Left renal cortex interstitium (tissue), 4 donors: ENCODE data around the gene VPS18. TPM values are rescaled to one million over a fixed set of nuclear protein-coding genes. Genes with fewer than 3 reads are reported as not detected.

Source experiments
- DNase-seq, 4 donors: peaks; one replicate each; pipeline ENCODE4 v3.0.0-alpha.2; 2013; ENCODE audit warnings: low read depth in 4 of 4, low spot score in 2 of 4, missing footprints in 1 of 4
- polyA plus RNA-seq, 4 donors: library from polyadenylated mRNA; unstranded; fragments of 120-200 nt; gene quantifications; one replicate each; pipeline ENCODE4 v1.2.1, GENCODE V29; 2013; ENCODE audit not compliant: insufficient read length in 4 of 4

VPS18 gene
- polyA plus RNA-seq, 4 donors = 16.8 to 19.9 (median 18.7) TPM

DNA sequence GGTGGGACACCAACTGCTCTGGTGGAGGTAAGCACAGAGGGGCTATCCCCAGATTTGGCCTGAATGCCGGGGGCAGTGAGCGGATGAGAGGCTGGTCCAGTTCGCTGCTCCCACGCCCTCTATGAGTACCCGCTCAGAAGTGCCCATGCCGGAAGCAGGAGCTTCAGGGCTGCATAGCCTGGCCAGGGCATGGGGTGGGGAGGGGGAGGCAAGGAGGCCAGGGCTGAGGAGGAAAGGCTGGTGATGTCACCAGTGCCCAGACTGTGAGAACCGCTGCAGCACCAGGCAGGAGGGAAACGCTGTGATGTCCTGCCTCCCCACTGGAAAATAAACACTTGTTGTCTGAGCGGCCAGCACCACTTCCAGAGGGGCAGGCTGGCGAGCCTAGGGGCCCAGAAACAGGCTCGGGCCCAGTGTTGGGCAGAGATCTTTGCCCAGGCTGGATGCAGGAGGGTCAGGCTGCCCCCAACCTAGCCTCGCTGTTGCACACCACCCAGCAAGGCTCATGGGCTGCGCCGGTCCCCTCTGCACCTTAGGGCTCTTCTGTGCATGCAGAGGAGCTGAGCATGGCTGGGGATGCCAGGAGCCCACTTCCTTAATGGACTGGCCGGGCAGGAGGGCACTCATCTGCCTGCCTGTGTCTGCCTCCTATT lies 24.0 kb downstream of the VPS18 start:
- no peak for DNase-seq

DNA sequence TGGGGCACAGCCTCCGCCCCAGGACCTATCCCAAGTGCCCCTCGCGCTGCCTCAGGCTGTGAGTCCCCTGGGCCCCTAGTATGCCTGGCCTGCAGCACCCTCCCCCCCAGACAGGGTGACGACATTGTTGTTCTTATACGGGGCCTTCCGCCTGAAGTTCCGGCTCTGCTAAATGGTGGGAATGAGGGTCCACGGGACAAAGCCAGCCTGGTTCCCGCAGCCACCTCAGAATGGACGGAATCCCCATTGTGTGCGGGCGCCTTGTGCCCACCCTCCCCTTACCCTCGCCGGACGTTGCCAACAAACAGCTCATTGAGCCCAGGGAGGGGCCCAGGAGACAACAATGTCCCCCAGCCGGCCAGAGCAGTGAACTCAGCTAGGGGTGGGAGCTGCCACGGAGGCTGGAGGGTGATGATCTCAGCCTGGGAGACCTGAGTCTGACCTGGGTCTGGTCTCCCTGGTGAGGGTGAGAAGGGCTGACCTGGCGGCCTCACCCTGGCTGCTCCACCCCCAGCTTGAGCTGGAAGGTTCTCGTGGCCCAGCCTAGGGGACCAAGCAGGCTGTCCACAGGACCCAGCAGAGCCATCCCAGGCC lies 24.6 kb downstream of the VPS18 start:
- DNase-seq = no peak

DNA sequence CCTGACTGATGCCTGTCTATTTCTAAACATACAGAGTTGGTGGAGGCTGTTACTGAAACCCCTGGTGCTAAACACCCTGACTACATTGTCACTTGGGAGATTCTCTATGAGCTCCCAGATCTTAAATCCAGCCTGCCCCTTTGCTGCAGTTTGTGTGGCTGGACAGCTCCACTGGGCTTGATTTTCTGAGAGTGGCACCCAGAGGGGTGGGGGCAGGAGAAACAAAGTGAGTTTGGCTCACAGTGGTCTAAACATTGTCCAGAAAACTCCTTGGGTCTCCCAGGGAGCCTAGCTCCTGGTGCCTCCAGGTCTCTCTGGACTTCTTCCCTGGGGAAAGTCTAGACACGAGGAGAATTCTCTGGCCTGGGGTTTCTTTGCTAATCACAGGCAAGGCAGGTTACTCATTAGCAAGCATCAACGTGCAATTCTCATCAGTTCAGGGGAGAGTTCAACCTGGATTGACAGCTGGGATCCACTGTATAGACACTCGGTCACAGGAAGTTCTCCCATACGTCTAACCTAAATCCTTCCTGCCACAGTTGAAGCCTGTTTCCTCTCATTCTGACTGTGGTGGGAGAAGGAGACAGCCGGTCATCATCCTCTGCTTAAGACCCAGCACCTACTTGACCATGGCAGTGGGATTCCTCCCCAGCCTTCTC lies 27.8 kb downstream of the VPS18 start:
- no peak for DNase-seq

DNA sequence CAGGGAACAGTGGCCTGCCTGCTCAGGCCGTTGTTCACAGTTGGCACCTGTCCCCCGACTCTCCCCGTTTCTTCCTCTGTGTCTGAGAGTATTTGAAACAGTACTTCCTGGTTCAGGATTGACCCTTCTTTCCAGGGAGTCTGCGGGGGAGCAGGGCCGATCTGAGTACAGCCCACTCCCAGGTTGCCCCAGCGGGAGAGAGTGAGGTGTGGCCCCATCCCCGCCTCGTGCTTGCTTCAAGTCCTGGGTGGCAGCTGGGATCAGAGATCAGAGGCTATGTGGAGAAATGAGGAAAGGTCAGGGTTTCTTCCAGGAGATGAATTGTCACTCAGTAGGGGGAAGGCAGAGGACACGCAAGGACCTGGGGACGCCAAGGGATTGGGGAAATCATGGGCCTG lies 28.4 kb downstream of the VPS18 start:
- no peak for DNase-seq

DNA sequence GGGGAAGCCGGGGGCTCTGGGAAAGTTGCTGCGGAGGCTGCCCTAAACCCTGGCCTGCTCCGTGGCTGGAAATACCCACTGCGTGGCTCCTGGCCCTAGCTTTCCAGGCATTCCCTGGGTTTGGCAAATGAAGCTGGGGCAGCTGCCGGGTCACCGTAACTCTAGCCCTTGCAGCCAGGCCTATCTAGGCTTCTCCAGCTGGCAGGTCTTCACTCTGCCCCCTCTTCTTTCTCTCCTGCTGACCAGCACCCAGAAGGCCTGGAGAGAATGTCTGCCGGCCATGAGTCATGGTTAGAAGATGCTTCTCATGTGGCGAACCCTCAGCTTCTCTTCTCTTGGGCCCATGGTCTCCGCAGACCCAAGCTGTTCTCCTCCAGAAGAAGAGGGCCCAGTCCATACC lies 29.3 kb downstream of the VPS18 start:
- DNase-seq = no peak

DNA sequence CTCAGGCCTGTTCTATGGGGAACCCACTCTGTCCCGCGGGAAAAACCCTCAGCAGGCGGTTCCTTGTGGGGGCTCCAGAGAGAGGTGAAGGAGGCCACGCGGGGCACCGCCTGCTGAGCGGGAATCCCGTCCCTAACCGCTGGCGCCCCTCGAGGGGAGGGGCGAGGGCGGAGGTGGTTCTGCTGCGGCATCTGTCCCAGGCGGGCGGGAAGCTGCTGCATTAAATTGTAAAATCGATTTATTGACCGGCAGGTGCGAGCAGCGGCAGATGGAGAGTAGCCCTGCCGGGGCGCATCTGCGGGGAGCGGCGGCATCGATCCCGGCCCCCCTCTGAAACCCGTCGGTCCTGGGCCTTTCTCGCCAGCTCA lies 31.2 kb downstream of the VPS18 start:
- no peak for DNase-seq

DNA sequence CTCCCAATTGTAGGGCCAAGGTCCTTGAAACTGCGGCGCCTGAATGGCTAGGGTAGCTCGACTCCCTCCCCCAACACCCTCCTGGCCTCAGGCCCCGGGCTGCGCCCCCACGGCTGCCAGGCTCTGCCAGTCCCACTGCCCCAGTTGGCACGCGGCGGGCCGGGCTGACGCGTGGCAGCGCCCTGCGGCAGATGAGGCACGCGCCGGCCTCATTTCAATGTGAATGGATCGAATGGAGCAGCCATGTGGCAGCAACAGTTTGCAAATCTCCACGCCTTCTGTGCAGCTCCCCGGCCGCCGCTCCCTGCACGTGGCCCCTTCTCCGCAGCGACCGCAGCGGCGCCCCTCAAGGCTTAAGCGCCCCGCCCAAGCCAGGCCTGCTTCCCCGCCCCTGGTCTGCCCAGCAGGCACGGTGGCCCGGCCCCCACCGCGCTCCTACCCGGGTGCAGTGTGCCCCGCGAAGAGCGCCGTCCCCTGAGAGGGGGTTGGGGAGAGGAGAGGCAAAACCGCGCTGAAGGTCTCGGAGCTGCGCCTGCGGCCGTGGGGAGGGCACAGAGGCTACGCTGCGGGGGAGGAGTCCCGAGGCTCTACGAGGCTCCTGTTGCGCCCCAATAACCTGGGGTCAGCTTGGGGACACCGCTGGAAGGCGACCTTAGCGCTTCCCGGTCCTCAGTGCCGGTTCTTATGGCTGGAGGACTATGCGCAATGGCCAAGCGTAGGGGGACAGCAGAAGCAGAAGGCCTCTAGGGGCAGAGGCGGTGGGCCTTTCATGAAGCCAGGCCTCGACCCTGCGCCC lies 31.8 kb downstream of the VPS18 start:
- no peak for DNase-seq

DNA sequence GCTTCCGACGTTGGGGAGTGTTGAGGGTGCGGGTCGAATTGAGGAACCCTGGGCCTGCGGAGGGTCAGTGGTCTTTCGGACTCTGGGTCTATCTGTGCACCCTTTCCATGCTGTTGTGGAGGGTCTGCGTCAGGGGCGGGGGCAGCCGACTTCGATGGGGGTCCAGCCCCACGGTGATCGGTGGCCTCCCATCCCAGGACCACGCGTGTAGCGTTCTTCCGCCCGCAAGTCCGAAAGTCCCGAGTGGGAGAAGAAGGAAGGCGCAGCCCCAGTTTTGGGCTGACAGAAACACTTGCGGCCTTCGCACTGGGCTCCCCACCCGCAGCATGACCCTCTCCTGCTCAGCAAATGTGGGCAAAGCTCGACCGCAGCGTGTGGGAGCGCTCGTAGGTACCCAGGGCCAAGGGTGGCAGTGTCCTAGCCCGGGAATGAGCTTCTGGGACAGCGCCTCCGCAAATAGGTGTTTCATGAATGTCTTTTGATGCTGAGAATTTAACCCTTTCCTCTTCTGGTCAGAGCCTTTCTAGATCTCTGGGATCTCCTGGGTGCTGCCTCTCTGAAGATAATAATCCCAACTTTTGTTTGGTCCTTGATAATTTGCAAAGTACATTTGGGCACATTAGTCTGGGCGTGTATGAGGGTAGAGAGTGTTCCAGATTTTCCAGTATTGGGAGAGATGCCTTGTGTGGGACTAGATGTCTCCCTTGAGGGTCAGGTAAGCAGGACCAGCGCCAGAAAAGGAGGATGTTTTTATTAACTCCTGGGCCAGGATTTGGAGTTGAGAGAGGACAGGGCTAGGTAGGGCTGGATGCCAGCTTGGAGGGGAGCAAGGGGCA lies 32.6 kb downstream of the VPS18 start:
- no peak for DNase-seq

DNA sequence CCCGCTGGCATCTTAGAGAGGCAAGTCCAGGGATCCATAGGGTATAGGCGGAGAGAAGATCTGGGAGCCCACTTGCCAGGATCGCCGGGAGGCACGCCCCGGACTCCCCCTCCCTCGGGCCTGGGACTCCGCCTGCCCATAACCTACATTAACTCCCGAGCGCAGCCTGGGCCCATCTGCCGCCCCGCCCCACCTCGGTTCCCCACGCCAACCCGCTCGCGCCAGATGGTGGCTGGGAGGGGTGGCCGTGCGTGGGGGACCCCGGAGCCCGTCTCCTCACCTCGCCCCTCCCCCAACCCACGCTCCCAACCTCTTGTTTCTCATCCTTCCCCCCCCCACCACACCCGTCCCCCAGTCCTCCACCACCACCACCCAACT lies 33.2 kb downstream of the VPS18 start:
- DNase-seq = no peak

DNA sequence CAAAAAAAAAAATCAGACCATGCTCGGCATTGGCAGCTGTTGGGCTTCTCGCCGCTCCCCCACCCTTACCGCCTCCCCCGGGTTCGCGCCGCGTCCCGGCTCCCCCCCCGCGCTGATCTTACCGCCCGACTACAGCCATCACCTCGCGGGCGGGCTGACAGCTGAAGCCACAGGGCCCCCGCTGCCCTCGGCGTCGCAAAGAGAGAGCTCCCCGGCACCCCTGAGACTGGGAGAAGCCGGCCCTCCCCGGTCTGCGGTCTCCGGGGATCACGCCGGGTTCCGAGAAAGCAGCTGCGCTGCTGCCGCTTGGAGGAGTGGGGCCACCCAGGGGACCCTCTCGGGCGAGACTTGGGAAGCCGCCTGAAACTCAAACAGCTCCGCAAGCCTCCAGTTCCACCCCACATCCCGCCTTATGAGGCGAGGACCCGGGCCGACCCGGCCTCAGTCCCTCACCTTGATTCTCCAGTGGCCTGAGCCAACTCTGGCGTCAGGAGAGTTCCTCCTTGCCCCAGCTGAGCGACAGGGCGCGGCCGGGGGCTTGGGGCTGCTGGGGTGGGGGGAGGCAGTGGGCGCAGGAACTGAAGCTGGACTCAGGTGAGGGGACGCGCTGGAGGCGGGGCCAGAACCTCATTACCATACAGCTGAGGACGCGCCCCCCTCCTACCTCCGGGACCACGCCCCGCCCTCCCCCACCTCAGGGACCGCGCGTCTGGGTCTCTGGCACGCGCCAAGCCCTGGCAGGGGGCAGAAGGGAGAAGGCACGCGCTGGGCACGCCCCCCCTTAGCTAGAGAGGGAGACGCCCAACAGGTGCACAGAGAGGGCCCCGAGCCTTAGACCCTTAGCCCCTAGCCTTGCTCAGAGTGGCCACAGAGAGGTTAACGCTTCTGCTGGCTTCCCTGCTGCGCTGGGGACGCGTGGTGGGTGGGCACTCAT lies 33.9 kb downstream of the VPS18 start:
- DNase-seq = no peak

DNA sequence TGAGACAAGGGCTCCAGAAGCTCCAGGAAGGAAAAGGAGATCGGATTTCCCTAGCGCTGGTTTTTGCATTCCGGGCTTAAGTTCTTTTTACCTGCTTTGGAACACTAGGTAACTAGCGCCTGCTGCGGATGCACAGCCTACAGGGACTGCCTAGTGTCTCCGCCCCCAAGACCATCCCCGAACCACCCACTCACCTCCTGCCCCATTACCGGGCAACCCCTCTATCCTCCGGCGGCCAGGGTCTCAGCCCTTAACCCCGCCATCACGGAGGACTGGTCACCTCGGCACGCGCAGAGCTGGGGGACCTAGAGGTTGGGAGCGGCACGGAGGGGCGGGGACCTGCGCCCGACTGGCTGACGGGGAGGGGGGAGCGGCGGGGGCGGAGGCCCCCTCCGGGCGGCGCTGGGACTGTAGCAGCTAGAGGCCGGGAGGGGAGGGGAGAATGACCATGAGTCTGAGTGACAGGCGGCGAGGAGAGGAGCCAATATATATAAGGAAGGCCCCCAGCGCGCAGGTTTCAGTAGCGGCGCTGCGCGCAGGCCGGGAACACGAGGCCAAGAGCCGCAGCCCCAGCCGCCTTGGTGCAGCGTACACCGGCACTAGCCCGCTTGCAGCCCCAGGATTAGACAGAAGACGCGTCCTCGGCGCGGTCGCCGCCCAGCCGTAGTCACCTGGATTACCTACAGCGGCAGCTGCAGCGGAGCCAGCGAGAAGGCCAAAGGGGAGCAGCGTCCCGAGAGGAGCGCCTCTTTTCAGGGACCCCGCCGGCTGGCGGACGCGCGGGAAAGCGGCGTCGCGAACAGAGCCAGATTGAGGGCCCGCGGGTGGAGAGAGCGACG lies 34.8 kb downstream of the VPS18 start, which contains the start of gene DLL4:
Gene DLL4 (plus strand): TSS at position 520 of the 839 bp plus-strand sequence. CDS start 329 bp downstream, outside the sequence.
- DNase-seq = no peak

DNA sequence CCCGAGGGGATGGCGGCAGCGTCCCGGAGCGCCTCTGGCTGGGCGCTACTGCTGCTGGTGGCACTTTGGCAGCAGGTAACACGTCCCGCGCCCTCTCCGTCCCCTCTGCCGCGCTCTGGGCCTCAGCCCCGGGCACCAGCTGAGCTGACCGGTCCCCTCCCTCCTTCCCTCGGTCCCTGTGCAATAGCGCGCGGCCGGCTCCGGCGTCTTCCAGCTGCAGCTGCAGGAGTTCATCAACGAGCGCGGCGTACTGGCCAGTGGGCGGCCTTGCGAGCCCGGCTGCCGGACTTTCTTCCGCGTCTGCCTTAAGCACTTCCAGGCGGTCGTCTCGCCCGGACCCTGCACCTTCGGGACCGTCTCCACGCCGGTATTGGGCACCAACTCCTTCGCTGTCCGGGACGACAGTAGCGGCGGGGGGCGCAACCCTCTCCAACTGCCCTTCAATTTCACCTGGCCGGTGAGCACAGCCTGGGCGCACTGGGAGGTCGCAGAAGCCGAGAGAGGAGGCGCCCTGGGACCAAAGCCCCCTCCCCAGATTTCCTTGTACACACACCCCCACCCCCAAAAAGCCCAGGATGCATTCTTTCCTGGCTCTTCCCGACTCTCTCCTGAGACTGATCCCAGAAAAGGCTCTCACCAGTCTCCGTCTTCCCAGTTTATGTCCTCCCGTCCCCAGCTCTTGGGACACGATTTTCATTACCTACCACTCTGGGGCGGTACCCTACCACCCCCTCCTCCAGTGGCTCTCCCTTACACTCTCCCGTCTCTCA lies 35.6 kb downstream of the VPS18 start:
- no peak for DNase-seq

DNA sequence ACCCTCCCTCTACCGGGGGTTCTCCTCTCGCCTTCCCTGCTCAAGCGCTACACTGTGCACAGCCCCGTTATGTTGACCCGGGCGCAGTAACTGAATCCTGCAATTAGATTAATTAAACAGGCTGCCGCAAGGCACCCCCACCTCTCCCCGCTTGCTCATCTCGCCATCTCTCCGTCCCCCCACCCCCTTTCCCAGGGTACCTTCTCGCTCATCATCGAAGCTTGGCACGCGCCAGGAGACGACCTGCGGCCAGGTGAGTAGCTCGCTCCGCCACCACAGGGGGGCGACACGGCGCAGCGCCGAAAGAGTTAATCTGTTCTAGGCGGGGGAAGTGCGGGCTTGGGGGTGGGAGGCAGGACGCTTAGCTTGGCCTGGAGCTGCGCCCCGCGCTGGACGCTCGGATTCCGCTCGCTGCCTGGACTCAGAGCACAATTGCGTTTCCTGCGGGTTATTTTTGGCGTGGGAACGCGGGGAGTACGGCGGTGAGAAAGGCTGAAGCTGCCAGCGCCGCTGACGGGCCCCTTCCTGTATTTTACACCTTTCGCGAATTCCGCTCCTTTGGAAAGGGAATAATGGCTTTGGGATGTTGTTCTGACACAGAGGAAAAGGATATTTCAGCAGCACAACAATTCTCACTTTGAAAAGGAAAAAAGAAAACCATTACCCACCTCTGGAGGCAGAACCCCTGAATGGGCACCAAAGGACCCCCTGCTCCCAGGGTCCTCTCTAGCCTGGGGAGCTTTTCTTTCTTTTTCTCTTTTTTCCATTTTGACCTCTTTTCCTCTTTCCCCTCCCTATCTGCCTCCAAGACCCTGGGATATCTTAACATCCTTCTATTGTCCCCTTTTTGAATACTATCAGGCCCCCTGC lies 36.4 kb downstream of the VPS18 start:
- DNase-seq = no peak

DNA sequence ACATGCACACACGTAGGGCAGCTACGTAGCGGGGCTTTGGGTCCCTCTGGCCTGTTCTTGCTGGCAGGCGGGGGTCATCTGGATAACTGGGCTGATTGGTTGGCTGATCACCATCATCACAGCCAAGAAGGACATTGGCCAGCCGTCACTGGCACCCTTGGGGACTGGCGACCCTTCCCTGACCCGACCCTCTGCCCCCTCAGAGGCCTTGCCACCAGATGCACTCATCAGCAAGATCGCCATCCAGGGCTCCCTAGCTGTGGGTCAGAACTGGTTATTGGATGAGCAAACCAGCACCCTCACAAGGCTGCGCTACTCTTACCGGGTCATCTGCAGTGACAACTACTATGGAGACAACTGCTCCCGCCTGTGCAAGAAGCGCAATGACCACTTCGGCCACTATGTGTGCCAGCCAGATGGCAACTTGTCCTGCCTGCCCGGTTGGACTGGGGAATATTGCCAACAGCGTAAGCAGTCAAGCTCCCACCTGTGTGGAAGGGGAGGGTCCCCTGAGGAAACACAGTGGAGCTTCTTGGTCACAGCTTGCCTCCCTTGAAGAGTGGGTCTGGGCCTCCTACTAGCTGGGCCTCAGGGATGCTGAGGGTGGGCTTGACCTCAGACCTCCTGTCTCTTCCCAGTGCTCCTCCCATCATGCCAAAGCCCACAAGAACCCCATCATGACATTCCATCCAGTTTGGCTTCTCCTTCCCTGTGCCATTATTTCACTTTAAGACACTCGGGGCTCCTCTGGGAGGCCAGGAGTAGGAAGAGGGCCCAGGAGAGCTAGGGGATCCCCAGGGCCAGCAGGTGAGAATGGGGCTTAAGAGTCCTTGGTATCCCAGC lies 37.3 kb downstream of the VPS18 start:
- no peak for DNase-seq

DNA sequence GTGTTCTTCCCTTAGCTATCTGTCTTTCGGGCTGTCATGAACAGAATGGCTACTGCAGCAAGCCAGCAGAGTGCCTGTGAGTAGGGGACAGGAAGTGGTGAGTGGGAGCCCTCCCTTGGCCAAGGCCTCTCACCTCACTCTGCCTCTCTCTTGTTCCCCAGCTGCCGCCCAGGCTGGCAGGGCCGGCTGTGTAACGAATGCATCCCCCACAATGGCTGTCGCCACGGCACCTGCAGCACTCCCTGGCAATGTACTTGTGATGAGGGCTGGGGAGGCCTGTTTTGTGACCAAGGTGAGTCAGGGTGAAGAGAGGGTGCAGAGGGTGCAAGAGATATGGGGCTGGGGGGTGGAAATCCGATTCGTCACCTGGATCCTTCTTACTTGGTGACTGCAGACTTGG lies 37.9 kb downstream of the VPS18 start:
- no peak for DNase-seq
